Ramos (cell line): ENCODE measurements around the gene DMRT3.

ENCODE experiments used
- in situ Hi-C: fragments of 300-500 bp; cut with MboI; formaldehyde crosslinking; loops from one replicate; pipeline ENCODE4 v1.14.3; 2022; ENCODE audit warnings: low sequenced_read_pairs; ENCODE audit not compliant: unreplicated experiment

DMRT3 gene, protein sequence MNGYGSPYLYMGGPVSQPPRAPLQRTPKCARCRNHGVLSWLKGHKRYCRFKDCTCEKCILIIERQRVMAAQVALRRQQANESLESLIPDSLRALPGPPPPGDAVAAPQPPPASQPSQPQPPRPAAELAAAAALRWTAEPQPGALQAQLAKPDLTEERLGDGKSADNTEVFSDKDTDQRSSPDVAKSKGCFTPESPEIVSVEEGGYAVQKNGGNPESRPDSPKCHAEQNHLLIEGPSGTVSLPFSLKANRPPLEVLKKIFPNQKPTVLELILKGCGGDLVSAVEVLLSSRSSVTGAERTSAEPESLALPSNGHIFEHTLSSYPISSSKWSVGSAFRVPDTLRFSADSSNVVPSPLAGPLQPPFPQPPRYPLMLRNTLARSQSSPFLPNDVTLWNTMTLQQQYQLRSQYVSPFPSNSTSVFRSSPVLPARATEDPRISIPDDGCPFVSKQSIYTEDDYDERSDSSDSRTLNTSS

DNA sequence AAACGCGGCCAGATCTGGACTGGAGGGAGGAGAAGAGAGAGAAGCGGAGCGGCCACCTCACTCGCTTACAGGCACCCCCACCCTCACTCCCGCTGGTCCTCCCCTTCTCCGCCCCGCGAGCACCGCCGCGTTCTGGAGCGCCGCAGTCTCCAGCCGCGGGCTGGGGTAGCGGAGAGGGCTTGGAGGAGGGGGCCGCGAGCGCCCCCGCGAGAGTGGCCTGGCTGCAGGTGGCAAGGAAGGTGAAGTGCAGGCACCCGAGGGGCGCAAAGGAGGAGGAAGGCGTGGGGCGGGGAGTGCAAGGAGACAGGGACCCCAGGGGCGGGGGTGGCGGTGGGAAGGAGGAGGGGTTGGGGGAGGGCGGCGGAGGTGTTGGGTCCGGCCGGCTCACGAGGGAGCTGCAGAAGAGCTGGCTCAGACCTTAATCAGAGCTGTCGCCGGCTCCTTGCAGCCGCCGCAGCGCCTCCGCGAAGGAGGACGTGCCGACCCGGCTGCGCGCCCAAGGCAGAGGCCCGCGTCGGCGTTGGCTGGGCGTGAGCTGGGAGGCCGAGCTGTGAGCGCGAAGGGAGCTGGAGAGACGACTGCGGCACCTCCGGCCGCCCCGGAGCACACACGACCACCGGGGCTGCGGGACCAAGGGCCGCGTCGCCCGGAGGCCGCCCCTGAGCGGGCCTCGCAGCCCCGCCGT, at the start of gene DMRT3:
Gene DMRT3, plus strand, starts transcription at position 398 of the 685 bp plus-strand sequence. CDS start 347 bp downstream, outside the sequence.
- in situ Hi-C loops: no loop called here

DNA sequence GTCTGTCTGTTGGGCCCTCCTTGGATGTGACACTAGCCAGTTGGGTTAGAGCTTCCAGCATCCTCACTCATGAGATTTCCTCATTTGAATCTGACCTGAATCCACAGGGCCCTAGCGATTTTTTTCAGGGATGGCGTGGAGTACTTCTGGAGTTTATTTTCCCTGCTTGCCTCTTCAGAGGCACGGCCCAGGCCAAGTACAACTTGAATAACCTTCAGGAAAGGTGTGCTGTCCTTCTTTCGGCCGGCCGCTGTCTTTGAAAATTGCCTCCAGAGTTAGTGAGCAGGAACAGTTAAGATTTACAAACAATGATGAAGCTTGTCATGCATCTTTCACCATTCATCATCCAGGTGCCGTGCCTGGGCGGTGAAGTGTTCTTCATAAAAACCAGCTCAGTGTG, 49.5 kb upstream of the DMRT3 start:
- in situ Hi-C loops: no loop called here

DNA sequence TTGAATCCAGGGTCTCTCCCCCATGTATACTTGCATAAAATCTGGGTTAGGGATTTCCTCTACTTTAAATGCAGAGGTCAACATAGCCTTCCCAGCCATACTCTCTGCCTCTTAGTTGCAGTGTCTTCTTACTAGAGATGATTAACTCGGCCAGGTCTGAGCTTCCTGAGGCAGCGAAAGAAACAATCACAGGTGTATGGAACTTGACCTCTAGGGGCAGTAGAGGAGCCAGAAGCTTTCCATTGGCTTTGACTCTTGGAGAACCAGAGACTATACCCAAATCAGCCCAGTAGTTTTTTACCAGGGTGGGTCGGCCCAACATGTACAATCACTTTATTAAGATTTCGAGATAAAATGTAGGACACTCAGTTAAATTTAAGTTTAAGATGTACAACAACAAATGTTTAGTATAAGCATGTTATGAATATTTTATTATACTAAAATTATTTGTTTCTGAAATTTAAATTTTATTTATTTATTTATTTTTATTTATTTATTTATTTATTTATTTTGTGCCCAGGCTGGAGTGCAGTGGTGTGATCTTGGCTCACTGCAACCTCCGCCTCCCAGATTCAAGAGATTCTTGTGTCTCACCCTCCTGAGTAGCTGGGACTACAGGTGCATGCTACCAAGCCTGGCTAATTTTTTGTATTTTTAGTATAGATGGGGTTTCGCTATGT, 48.0 kb upstream of the DMRT3 start:
- in situ Hi-C loops: no loop called here

DNA sequence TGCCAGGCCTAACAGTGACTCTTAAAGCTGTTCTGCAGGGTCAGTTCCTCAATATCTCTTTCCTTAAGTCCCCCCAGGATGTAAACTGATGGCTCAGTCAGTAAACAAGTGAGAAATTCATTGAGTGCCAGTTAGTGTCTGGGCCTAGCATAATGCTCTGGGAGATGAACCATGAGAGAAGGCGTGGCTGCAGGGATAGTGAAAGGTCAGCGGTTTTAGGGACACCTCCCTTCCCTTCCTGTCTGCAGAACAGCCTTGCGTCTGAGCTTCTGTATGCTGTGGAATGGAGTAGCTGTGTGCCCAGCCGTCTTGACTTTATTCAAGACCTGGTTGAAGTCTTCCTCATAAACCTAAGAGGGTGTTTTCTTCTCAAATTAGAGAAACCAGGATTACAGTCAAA, 46.7 kb upstream of the DMRT3 start:
- in situ Hi-C loops: no loop called here

DNA sequence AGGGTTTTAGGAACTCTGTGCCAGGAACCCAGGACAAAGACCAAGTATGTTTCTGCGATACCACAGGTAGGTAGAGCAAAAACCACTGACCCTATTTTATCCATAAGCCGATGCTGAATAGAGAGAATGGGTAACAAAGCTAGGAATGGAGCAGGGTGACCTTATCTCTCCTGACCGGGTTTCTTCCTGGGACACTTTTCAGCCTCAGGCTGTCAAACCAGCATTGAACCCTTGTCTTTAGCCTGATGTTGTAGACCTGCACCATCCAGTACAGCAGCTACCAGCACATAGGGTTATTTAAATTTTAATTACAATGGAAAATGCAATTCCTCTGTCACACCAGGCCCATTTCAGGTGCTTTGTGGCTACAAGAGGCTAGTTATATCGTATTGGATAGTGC, 43.1 kb upstream of the DMRT3 start:
- in situ Hi-C loops: no loop called here

DNA sequence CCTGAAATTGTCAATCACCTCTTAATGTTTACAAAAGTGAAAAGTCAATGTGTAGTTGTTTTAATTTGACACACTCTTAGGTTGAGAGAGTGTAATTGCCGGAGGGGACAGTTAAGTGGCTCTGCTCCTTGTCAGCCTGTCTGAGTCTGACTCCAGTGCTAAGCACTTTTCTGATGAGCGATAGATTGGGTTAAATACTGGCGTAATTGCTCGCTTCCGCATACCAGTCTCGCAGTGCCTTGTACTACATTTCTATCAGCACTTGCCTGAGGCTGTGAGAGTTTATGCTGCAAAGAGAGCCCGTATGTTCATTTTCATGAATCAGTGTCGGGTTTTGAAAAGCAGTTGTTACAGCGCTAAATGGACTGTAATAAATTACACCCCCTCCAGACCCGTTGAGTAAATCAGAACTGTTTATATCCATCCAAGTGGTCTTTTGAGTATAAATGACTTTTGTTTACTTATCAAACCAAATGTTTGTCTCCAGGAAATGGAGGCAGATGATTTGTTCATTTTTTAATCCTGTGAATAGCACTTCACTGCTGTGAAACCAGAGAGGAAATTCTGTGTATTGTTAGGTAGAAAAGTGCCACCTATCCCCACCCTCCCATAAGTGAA, 41.0 kb upstream of the DMRT3 start:
- in situ Hi-C loops: no loop called here

DNA sequence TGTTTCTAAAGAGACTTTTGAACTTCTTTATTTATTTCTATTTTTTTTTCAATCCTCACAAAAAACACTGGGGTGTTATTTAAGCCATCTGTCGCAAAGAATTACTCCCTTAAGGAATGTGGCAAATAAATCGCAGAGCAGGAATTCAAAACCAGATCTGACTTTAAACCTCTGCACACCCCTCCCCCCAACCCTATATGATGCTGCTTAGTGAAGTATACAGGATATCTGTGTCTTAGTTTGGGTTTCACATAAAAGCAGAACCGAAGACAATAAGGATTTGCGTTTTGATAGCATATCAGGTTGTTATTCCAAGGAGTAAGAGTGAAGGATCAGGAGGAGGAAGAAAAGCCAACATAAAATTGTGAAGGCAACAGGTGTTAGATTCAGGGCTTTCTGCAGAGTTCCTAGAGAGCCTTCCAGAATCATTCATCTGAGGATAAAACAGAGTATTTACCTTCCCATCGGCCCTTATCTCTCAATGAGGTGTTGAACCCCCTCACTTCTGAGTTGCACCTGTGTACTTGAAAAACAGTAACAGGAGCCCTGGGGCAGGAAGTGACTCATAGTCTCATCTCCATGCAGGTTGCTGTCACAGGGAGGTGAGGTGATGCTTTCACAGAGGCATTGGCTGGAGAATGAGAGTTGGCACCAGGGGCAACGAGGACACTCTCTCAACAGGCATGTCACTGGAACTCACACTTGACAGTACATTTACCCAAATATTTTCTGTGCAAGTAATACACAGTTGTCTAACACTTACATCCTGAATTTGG, 33.5 kb upstream of the DMRT3 start:
- in situ Hi-C loops: no loop called here

DNA sequence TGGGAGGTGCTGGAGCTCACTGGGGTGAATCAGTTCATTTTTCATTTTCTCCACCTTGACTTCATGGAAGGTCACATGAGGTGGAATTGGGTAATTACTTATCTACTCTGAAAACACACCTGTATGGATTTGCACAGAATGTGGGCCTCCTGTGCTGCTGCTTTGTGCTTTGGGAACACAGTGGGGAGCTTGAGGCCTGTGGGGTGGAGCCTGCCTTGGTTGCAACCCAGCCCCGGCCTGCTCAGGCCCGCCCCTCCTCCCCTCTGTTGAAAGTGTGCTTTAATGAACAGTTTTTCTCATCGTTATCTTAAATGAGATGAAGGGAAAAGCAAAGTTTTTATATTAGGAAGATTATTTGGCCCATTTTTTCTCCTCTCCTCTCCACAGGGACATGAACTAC, 28.5 kb upstream of the DMRT3 start:
- in situ Hi-C loops: no loop called here

DNA sequence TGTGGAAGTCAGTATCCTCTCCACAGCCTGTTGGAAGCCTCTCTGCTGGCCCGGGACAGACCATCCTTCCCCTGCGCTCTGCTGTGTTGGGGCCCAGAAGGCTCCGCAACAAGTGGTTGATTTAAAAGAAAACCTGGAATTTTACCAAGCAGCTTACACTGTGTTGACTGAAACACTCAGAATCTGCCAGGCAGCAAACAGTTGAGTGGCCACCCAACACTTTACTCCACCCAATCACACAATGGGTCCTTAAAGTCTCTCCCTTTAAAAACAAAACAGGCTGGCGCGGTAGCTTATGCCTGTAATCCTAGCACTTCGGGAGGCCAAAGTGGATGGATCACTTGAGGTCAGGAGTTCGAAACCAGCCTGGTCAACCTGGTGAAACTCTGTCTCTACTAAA, 28.0 kb upstream of the DMRT3 start:
- in situ Hi-C loops: no loop called here

DNA sequence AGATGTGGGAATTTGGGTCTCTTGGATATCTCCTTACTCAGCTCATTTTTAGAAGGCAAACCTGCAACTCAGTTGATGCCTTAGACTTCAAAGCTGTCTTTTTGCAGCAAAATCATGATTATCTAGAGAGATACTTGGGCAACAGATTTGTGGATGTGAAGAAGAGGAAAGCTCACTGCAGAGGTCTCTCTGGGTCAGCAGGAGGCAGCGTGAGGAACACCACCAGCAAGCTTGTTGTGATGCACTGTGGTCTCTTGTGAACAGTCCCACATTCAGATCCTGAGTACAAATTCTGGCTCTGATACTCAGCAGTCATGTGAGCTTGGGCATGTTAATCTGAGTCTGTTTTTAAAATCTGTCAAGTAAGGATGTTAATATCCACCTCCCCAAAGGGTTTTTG, 26.3 kb upstream of the DMRT3 start:
- in situ Hi-C loops: no loop called here

DNA sequence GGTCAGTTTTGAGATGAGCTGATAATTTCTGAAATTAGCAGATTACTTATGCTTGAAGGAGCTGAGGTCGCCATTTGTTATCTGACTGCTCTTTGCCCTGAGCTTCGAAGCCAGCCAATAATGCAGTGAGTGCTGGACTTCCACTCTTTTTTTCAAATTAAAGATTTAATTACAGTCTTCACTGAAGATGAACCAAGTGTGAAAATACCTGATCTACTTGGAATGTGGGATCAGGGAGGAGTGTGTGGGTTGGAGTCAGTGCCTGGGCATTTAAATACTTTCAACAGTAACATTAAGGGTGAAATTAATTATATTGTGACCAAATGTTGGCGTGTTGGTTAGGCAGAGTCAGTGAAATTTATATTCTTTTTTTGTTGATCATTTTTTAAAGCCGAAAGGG, 23.9 kb upstream of the DMRT3 start:
- in situ Hi-C loops: no loop called here

DNA sequence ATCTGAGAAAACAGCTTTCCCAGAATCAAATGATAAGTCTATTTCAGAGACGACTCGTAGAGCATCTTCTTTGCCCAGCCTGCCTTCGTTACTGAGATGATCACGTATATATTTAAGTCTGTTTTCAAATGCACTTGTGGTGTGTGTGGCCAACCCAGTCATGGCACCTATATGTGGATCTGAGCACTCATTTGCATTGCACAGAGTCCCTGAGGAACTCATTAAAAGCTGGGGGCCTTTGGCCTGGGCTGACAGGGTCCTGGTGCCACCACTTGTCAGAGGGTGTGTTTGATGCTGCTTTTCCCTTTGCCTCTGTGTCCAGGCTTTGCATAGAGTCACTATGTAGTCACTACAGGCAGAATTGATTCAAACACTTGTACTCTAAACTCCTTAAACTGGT, 17.4 kb upstream of the DMRT3 start:
- in situ Hi-C loops: no loop called here

DNA sequence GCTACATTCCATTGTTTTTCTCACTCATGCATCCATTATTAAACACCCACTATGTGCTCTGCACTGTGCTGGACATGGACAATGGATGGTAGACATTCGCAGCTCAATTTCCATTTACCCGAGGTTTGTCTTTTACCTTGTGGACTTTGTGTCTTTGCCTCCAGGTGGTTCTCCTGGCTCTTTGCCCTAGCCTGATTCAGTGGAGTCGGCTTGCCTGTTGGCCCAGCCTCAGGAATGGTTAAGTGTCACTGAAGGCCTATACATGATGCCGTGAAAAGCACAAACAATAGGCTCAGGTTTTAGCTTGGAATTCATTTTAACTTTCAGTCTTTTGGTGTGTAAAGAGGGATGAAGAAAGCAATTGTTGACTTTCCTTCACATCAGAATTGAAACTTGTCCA, 16.5 kb upstream of the DMRT3 start:
- in situ Hi-C loops: no loop called here

DNA sequence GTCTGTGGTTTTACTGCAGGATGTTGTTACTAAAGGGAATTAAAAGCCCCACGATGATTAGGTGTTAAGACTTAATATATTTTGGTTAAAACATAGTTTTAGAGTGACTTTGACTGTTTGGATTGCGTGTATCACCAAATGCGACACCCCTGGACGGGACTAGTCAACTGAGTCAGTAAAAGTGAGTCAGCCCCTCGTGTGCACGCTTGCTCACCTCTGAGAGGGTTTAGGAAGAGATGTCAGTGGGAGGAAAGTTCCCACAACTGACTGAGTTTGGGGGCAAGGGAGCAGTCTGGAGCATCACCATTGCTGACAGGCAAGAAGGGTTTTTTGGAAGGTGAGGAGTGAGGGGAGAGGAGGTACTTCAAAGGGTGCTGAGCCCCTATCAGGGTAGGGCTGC, 14.4 kb upstream of the DMRT3 start:
- in situ Hi-C loops: no loop called here

DNA sequence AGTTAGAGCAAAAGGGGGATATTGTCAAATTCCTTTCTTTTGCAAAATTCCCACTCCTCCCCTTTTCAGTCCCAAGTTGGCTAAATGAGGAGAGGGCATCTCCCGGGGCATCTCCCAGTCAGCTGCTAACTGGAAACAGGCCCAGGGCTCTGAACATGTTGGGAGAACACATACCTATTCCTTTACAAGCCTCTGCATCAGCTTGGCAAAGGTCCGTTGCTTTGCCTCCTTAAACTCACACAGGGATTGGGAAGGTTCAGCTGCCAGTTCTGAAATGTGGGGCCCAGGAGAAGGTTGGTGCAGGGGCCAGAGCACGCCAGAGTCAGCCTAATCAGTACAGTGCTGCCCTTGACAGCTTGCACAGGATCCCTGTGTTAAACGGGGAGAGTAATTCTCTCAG, 11.0 kb upstream of the DMRT3 start:
- in situ Hi-C loops: no loop called here

DNA sequence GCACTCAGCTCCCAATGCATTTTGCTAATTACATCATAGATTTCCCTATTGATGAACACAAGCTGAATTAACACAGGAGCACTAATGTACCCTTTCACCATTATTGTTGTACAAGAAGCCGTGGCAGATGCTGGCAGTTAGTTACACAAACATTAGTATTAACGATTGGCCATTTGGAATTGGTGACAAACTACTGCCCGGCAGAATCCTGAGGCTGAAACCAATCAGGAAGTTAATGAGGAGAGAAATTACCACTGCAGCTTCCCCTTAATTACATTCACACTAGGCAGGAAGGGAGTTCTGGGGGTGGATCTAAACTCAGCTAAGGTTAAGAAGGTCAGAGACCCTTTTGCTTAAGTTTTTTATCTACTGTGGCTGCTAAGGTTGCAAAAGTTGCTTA, 9.6 kb upstream of the DMRT3 start:
- in situ Hi-C loops: no loop called here

DNA sequence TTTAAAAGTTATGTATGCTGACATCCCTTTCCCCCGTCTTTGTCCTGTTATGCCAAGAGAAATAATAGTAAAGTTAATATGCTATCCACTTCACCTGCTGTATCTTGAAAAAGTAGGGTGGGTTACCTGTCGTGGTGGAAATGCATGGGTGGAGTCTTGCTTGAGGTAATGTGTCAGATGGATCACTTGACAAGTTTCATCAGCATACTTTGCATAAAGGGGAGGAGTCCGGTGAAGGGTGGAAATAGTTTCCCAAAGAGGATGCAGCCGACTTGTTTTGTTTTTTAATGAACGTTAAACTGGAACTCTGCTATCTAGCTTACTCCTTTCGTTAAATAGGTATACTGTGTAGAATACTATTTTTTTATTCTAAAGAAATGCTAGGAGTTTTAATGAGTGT, 9.0 kb upstream of the DMRT3 start:
- in situ Hi-C loops: no loop called here

DNA sequence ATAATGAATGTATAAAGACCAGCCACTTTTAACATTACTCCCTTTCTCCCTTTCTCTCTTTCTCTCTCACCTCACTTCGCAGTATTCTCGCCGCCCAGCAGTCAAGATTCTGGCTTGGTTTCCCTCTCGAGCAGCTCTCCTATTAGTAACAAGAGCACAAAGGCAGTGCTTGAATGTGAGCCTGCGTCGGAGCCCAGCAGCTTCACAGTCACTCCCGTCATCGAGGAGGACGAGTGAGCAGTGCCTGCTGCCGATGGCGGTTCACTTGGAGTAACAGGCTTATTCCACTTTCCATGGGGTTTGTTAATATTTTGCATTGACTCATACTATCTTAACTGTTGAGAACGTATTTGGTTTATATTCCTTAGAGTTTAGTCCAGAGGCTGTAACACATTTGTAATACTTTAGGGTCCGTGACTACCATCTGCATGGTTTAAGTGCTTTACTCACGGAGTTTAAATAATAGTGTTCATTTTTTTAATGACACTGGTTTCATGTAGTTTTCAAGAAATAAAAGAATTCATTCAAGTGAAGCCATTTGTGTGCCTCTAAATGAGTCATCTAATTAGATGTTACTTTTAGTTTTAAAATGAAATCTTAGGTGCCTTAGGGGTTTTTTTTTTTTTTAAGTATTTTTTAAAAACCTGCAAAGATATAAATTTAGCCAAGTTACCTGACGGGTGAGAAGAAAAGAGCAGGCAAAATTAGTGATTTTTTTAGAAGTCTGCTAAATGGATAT, 8.4 kb upstream of the DMRT3 start:
- in situ Hi-C loops: no loop called here
